Thyroid gland (tissue), 4 donors: ENCODE data around the gene PARD3B.

Experiments used
- CTCF ChIP-seq, 6 experiments: fragments of 200-600 bp in 3 of 6; fragments of 450-650 bp in 3 of 6; sonication (generic) in 3 of 6; IDR thresholded peaks; one replicate each; pipeline ENCODE4 v1.5.1; 2016 to 2019; ENCODE audit warnings: antibody characterized with exemption in 6 of 6, mild to moderate bottlenecking in 2 of 6, inconsistent platforms in 1 of 6, moderate library complexity in 1 of 6
- POLR2A ChIP-seq, 2 donors: fragments of 450-650 bp; IDR thresholded peaks; one replicate each; pipeline ENCODE4 v1.6.1; 2017; ENCODE audit warnings: antibody characterized with exemption in 2 of 2, mild to moderate bottlenecking in 2 of 2, moderate library complexity in 1 of 2

- TF ChIP-seq CTCF (IDR thresholded peaks at IDR 0.05) (no peak), POLR2A (IDR thresholded peaks at IDR 0.05) (no peak)
These were observed 751.7 kb downstream of the PARD3B start for GRCh38 chr2:205296959-205297358.
